HuH-7 (cell line): ENCODE results near the gene BACH2.

Experiments used
- DNase-seq: peaks from one replicate; pipeline ENCODE4 v3.0.0; 2011; ENCODE audit warnings: low spot score

The BACH2 gene

GRCh38 chr6:90277302-90278011 is 19.2 kb downstream of the BACH2 start:
- DNase-seq = no peak

GRCh38 chr6:90274451-90275030 is 22.1 kb downstream of the BACH2 start:
- no peak for DNase-seq

- no peak for DNase-seq
Measured at GRCh38 chr6:90273863-90274262, 22.8 kb downstream of the BACH2 start.

GRCh38 chr6:90272895-90273294 is 23.7 kb downstream of the BACH2 start:
- no peak for DNase-seq

- DNase-seq = no peak
Measured at GRCh38 chr6:90271831-90272230, 24.8 kb downstream of the BACH2 start.

- DNase-seq = no peak
Measured at GRCh38 chr6:90269334-90269733, 27.3 kb downstream of the BACH2 start.

GRCh38 chr6:90268178-90268577 is 28.5 kb downstream of the BACH2 start:
- DNase-seq = no peak

GRCh38 chr6:90266905-90267621 is 29.6 kb downstream of the BACH2 start:
- no peak for DNase-seq

- DNase-seq = no peak
Measured at GRCh38 chr6:90264561-90264960, 32.1 kb downstream of the BACH2 start.

GRCh38 chr6:90263633-90264032 is 33.0 kb downstream of the BACH2 start:
- DNase-seq = no peak

- DNase-seq = no peak
Measured at GRCh38 chr6:90261801-90262200, 34.8 kb downstream of the BACH2 start.

- no peak for DNase-seq
Measured at GRCh38 chr6:90257486-90257738, 39.2 kb downstream of the BACH2 start.

- DNase-seq = no peak
Measured at GRCh38 chr6:90256698-90257485, 39.8 kb downstream of the BACH2 start.

- no peak for DNase-seq
Measured at GRCh38 chr6:90253631-90254030, 43.0 kb downstream of the BACH2 start.

- DNase-seq = no peak
Measured at GRCh38 chr6:90251295-90251992, 45.2 kb downstream of the BACH2 start.

- DNase-seq = no peak
Measured at GRCh38 chr6:90250405-90250804, 46.2 kb downstream of the BACH2 start.

- DNase-seq = no peak
Measured at GRCh38 chr6:90249458-90249857, 47.2 kb downstream of the BACH2 start.

- no peak for DNase-seq
Measured at GRCh38 chr6:90249034-90249433, 47.6 kb downstream of the BACH2 start.

GRCh38 chr6:90247262-90247661 is 49.4 kb downstream of the BACH2 start:
- no peak for DNase-seq

- no peak for DNase-seq
Measured at GRCh38 chr6:90241229-90241880, 55.3 kb downstream of the BACH2 start.

GRCh38 chr6:90238496-90239266 is 58.0 kb downstream of the BACH2 start:
- DNase-seq = no peak
